HepG2 (cell line): ENCODE data around the gene CAPN7. TPM values are rescaled to one million over a fixed set of nuclear protein-coding genes. Genes with fewer than 3 reads are reported as not detected.

Experiments
- ATAC-seq: fragments of 200-7000 bp; cut with Tn5 transposase; 3 replicates; pipeline ENCODE4 v1.9.1; 2020; ENCODE audit warnings: mild to moderate bottlenecking, moderate library complexity
- BruUV-seq: library from RNA; stranded (reverse); fragments of 400-500 nt; replicated peaks from 2 replicates; lab custom pipeline; 2021; lab: Mats Ljungman, UMichigan
- CTCF ChIA-PET: fragments of 300-600 bp; formaldehyde crosslinking; extraction: SDS; loops from one replicate; lab custom pipeline; 2021; ENCODE audit warnings: low total read pairs, inconsistent platforms, low intra/inter-chr PET ratio; lab: Yijun Ruan, JAX
- POLR2A ChIA-PET: fragments of 350-600 bp; sonication (Branson Sonifier 250); formaldehyde crosslinking; loops from one replicate; lab custom pipeline; 2020; ENCODE audit warnings: antibody characterized with exemption, inconsistent platforms; lab: Yijun Ruan, JAX
- DNase-seq: peaks from one replicate; pipeline ENCODE4 v3.0.0-alpha.2; 2015; ENCODE audit warnings: low spot score
- FAIRE-seq: peaks from 3 replicates; lab custom pipeline; 2011; peaks lifted over from hg19 to GRCh38; lab: Jason Lieb, UNC
- H2AFZ ChIP-seq: one replicate; pipeline ENCODE4 v1.6.1; 2011; ENCODE audit warnings: low read length, inconsistent platforms
- H3K27ac ChIP-seq: fragments of 300-600 bp; 3 replicates; pipeline ENCODE4 v1.8.0; 2011; ENCODE audit warnings: mixed run types, mild to moderate bottlenecking, mixed read lengths, low read length, inconsistent platforms; ENCODE audit not compliant: insufficient read depth; ENCODE audit errors: extremely low read length
- H3K27me3 ChIP-seq, 2 experiments: fragments of 200-600 bp in 1 of 2; 2 replicates in 1 of 2; 3 replicates in 1 of 2; pipeline versions ENCODE4 v1.6.0 to v1.8.0; 2011; ENCODE audit warnings: low read length in 2 of 2, mild to moderate bottlenecking in 2 of 2, moderate library complexity in 2 of 2, inconsistent platforms in 1 of 2; ENCODE audit not compliant: insufficient read depth in 2 of 2, control insufficient read depth in 1 of 2
- H3K36me3 ChIP-seq, 2 experiments: fragments of 200-600 bp in 1 of 2; replicated peaks in 1 of 2; 2 replicates in 1 of 2; 3 replicates in 1 of 2; pipeline versions ENCODE4 v1.5.1 to v1.8.0; 2011; ENCODE audit warnings: low read length in 2 of 2, inconsistent platforms in 1 of 2; ENCODE audit not compliant: insufficient read depth in 2 of 2, control insufficient read depth in 1 of 2
- H3K4me1 ChIP-seq: 2 replicates; pipeline ENCODE4 v1.5.1; 2012; ENCODE audit warnings: low read length, inconsistent platforms; ENCODE audit not compliant: insufficient read depth
- H3K4me2 ChIP-seq: 2 replicates; pipeline ENCODE4 v1.6.0; 2011; ENCODE audit warnings: low read depth, low read length, inconsistent platforms
- H3K4me3 ChIP-seq, 3 experiments: fragments of 200-600 bp in 1 of 3; sonication (generic), shearing (Covaris generic) in 1 of 3; replicated peaks in 1 of 3; 2 replicates each; pipeline ENCODE4 v1.5.1; 2011 to 2016; ENCODE audit warnings: low read length in 3 of 3, inconsistent platforms in 2 of 3, low read depth in 2 of 3, mild to moderate bottlenecking in 2 of 3, control low read depth in 1 of 3, mixed read lengths in 1 of 3; ENCODE audit not compliant: insufficient read depth in 1 of 3
- H3K79me2 ChIP-seq: one replicate; pipeline ENCODE4 v1.6.1; 2011; ENCODE audit warnings: low read length, inconsistent platforms; ENCODE audit not compliant: insufficient read depth
- H3K9ac ChIP-seq: 2 replicates; pipeline ENCODE4 v1.6.0; 2011; ENCODE audit warnings: mild to moderate bottlenecking, low read depth, low read length, inconsistent platforms; ENCODE audit not compliant: insufficient read depth
- H3K9me3 ChIP-seq: 2 replicates; pipeline ENCODE4 v1.5.1; 2012; ENCODE audit warnings: mild to moderate bottlenecking, low read length
- H4K20me1 ChIP-seq: 2 replicates; pipeline ENCODE4 v1.6.0; 2011; ENCODE audit warnings: inconsistent platforms, mild to moderate bottlenecking, low read length, moderate library complexity; ENCODE audit not compliant: insufficient read depth
- DBP ChIP-seq: sonication (generic); formaldehyde crosslinking; IDR thresholded peaks from 2 replicates; pipeline ENCODE4 v1.4.0; 2020; ENCODE audit warnings: missing genetic modification reagents; ENCODE audit errors: not compliant biosample characterization
- FOXA3 ChIP-seq: IDR thresholded peaks from 2 replicates; pipeline ENCODE4 v1.6.1; 2016; ENCODE audit warnings: missing genetic modification reagents, missing compliant biosample characterization
- GMEB2 ChIP-seq: IDR thresholded peaks from 2 replicates; pipeline ENCODE4 v1.6.1; 2016; ENCODE audit warnings: missing biosample characterization, missing genetic modification reagents, low read depth
- HNRNPUL1 ChIP-seq: fragments of 200-400 bp; formaldehyde crosslinking; IDR thresholded peaks from 2 replicates; pipeline ENCODE4 v1.6.1; 2017; ENCODE audit warnings: low read depth, mild to moderate bottlenecking, low read length, moderate library complexity
- KDM5B ChIP-seq: sonication (generic); formaldehyde crosslinking; IDR thresholded peaks from 2 replicates; pipeline ENCODE4 v1.4.0; 2020; ENCODE audit warnings: missing genetic modification reagents, mild to moderate bottlenecking, borderline replicate concordance
- KDM6A ChIP-seq: IDR thresholded peaks from 2 replicates; pipeline ENCODE4 v1.6.1; 2016; ENCODE audit warnings: low read depth
- PRDM4 ChIP-seq: sonication (generic); formaldehyde crosslinking; IDR thresholded peaks from 2 replicates; pipeline ENCODE4 v1.9.0; 2021; ENCODE audit warnings: missing genetic modification reagents, borderline replicate concordance
- ZBTB25 ChIP-seq: IDR thresholded peaks from 2 replicates; pipeline ENCODE4 v1.6.1; 2018; ENCODE audit warnings: missing genetic modification reagents
- ZC3H13 ChIP-seq: sonication (generic); formaldehyde crosslinking; IDR thresholded peaks from 2 replicates; pipeline ENCODE4 v1.8.1; 2023; ENCODE audit warnings: mild to moderate bottlenecking, missing genetic modification reagents, moderate library complexity
- ZNF281 ChIP-seq: sonication (generic); formaldehyde crosslinking; IDR thresholded peaks from 2 replicates; pipeline ENCODE4 v1.4.0; 2020; ENCODE audit warnings: missing genetic modification reagents, borderline replicate concordance
- ZNF543 ChIP-seq: sonication (generic); formaldehyde crosslinking; IDR thresholded peaks from 2 replicates; pipeline ENCODE4 v1.4.0; 2020; ENCODE audit warnings: mild to moderate bottlenecking, missing genetic modification reagents
- ZNF709 ChIP-seq: sonication (generic); formaldehyde crosslinking; IDR thresholded peaks from 2 replicates; pipeline ENCODE4 v1.5.0; 2020; ENCODE audit warnings: mild to moderate bottlenecking, missing genetic modification reagents
- WGBS: methylation state at CpG from one replicate; pipeline ENCODE4 v1.1.6; 2017; ENCODE audit warnings: low lambda C conversion rate; 5-methylcytosine and 5-hydroxymethylcytosine counted together
- in situ Hi-C: cut with HindIII; loops from 2 replicates; pipeline ENCODE4 v1.10.0; 2017; ENCODE audit warnings: low pct_unique_long_range_greater_than_20kb; ENCODE audit not compliant: extremely low pct_ligation_motif_present
- intact Hi-C: fragments of 100-400 bp; cut with micrococcal nuclease; formaldehyde crosslinking; loops from one replicate; pipeline ENCODE4 v1.10.0; 2022; ENCODE audit not compliant: unreplicated experiment
- polyA plus RNA-seq, 8 experiments: library from polyadenylated mRNA; depleted of rRNA in 3 of 8; stranded (reverse) in 7 of 8; unstranded in 1 of 8; fragments of >200 nt; fragmentation: Illumina TruSeq in 4 of 8; extraction: Trizol in 4 of 8; gene quantifications; 2 replicates each; pipeline versions ENCODE4 v1.2.1 to v1.2.3, GENCODE V29; 2011 to 2016; ENCODE audit warnings: low read depth in 4 of 8, missing spikeins in 1 of 8, mixed read lengths in 1 of 8; ENCODE audit not compliant: insufficient read depth in 1 of 8
- total RNA-seq, 5 experiments: library from RNA; depleted of rRNA; stranded (reverse); fragments of >200 nt; fragmentation: Illumina TruSeq; extraction: Trizol; gene quantifications; 2 replicates each; pipeline ENCODE4 v1.2.3, GENCODE V29; 2016; ENCODE audit warnings: low read depth in 1 of 5

CAPN7 gene
- total and polyA plus RNA-seq, 2 of the 13 experiments (the other 11 are each of a cell fraction or from before 2014, with no cell fraction given): 16.7 to 36.8 TPM

- TF ChIP-seq PRDM4 (CRISPR knock-in tag) (no peak), KDM5B (CRISPR knock-in tag) (no peak), ZNF543 (no peak), ZNF281 (CRISPR knock-in tag) (no peak)
These were observed 58.4 kb downstream of the CAPN7 start (continued) for GRCh38 chr3:15264486-15264885.

GRCh38 chr3:15265655-15266509 lies 59.8 kb downstream of the CAPN7 start:
- intact Hi-C loops (loop anchor here (5.0 kb wide), 1 partner anchor 66 kb away; the partner anchor contains the start of gene SH3BP5), in situ Hi-C loops (no loop called here)
- Histone ChIP-seq H2AFZ (no peak overlapping the region), H3K27me3 (no peaks in the 10 kb centered on the region; a peak in 1 of 5 replicates), H3K4me1 (no peaks in the 10 kb centered on the region), H3K9ac (no peak overlapping the region), H3K36me3 (no peaks in the 10 kb centered on the region), H3K4me3 (no peak overlapping the region), H3K27ac (no peak overlapping the region), H3K9me3 (no peaks in the 10 kb centered on the region), H3K79me2 (no peaks in the 10 kb centered on the region), H4K20me1 (no peaks in the 10 kb centered on the region), H3K4me2 (no peak overlapping the region)
- ATAC-seq: peak; percentile 8; the same call in 2 of the 3 replicates
- ChIA-PET CTCF (no interaction called here), POLR2A (no interaction called here)
- DNase-seq: no peak
- no TSS peak for BruUV-seq
- FAIRE-seq: no peak
- 65% methylated on average over 17 of the region's 19 CpGs for WGBS
- no peak for TF ChIP-seq ZC3H13 (CRISPR knock-in tag)
- TF ChIP-seq DBP (CRISPR knock-in tag): no peak
- no peak for TF ChIP-seq KDM6A
- TF ChIP-seq FOXA3: no peak
- TF ChIP-seq GMEB2 (CRISPR knock-in tag): no peak
- no peak for TF ChIP-seq ZNF709 (CRISPR knock-in tag)
- TF ChIP-seq ZBTB25 (CRISPR knock-in tag): no peak
- TF ChIP-seq HNRNPUL1: no peak
